NB4 (cell line): ENCODE measurements around the gene SNHG17.
"Not testable (repeated sequence)": the region's sequence is repeated elsewhere in the genome, so short reads cannot be mapped to it uniquely, and the experiment has no call there.

Experiments used
- DNase-seq: peaks from one replicate; pipeline ENCODE4 v3.0.0; 2010; ENCODE audit warnings: low read depth
- H3K4me3 ChIP-seq: one replicate; pipeline ENCODE4 v1.5.1; 2011; ENCODE audit warnings: mild to moderate bottlenecking, low read depth, low read length, moderate library complexity
- CTCF ChIP-seq: IDR thresholded peaks from one replicate; pipeline ENCODE4 v1.5.1; 2012; ENCODE audit warnings: low read depth, low read length
- MAX ChIP-seq: IDR thresholded peaks from 2 replicates; pipeline ENCODE4 v1.6.1; 2011; ENCODE audit warnings: low read depth, low read length
- MYC ChIP-seq: IDR thresholded peaks from 2 replicates; pipeline ENCODE4 v1.6.1; 2011; ENCODE audit warnings: low read depth, low read length
- POLR2A ChIP-seq: IDR thresholded peaks from 2 replicates; pipeline ENCODE4 v1.6.1; 2011; ENCODE audit warnings: mild to moderate bottlenecking; ENCODE audit not compliant: insufficient read length; ENCODE audit errors: extremely low read depth

Gene SNHG17

GRCh38 chr20:38387953-38388352 is 47.2 kb downstream of the SNHG17 start:
- H3K4me3 ChIP-seq = no peak overlapping the region
- peak; percentile 31 for DNase-seq
- no peak for TF ChIP-seq MAX
- TF ChIP-seq CTCF = peak; percentile 9
- TF ChIP-seq MYC = no peak
- no peak for TF ChIP-seq POLR2A

- H3K4me3 ChIP-seq = no peak overlapping the region
- TF ChIP-seq CTCF (no peak), POLR2A (no peak), MYC (no peak), MAX (no peak)
- no peak for DNase-seq
Measured at GRCh38 chr20:38386851-38387250, 48.3 kb downstream of the SNHG17 start.

GRCh38 chr20:38386004-38386403 is 49.1 kb downstream of the SNHG17 start:
- TF ChIP-seq POLR2A = no peak
- TF ChIP-seq MAX = no peak
- TF ChIP-seq CTCF = no peak
- no peak for TF ChIP-seq MYC
- no peak for DNase-seq

GRCh38 chr20:38383147-38383546 is 52.0 kb downstream of the SNHG17 start:
- DNase-seq = no peak
- TF ChIP-seq CTCF = no peak
- TF ChIP-seq POLR2A = no peak
- no peak for TF ChIP-seq MYC
- no peak for TF ChIP-seq MAX
- no peak overlapping the region for H3K4me3 ChIP-seq

More at GRCh38 chr20:38386004-38386403, 49.1 kb downstream of the SNHG17 start:
- H3K4me3 ChIP-seq = no peak overlapping the region

- DNase-seq = not testable (repeated sequence)
Measured at GRCh38 chr20:38377838-38378237, 57.3 kb downstream of the SNHG17 start.

GRCh38 chr20:38377039-38377685 is 58.0 kb downstream of the SNHG17 start:
- DNase-seq = no peak
- TF ChIP-seq POLR2A (no peak), MYC (no peak), MAX (no peak), CTCF (no peak)
- no peak overlapping the region for H3K4me3 ChIP-seq

More at GRCh38 chr20:38377838-38378237, 57.3 kb downstream of the SNHG17 start:
- not testable (repeated sequence) for H3K4me3 ChIP-seq
